Endodermal cell (in vitro differentiated cells): ENCODE results near the gene HLA-DOA. TPM values are rescaled to one million over a fixed set of nuclear protein-coding genes. Genes with fewer than 3 reads are reported as not detected.

Experiments used
- DNase-seq: peaks from one replicate; pipeline ENCODE4 v3.0.0-alpha.2; 2017
- H3K27ac ChIP-seq: 2 replicates; pipeline ENCODE4 v1.5.1; 2013; ENCODE audit warnings: mild to moderate bottlenecking, low read depth, low read length, moderate library complexity
- H3K27me3 ChIP-seq: 2 replicates; pipeline ENCODE4 v1.6.1; 2013; ENCODE audit warnings: mild to moderate bottlenecking, low read length, moderate library complexity; ENCODE audit not compliant: insufficient read depth, control insufficient read depth, poor library complexity, severe bottlenecking
- H3K36me3 ChIP-seq: 2 replicates; pipeline ENCODE4 v1.7.0; 2013; ENCODE audit warnings: mild to moderate bottlenecking, low read length, moderate library complexity; ENCODE audit not compliant: control insufficient read depth, insufficient read depth
- H3K4me1 ChIP-seq: one replicate; pipeline ENCODE4 v1.7.0; 2013; ENCODE audit warnings: low read length; ENCODE audit not compliant: control insufficient read depth, insufficient read depth
- H3K4me3 ChIP-seq: 2 replicates; pipeline ENCODE4 v1.5.1; 2013; ENCODE audit warnings: mild to moderate bottlenecking, low read length, moderate library complexity
- H3K9ac ChIP-seq: 2 replicates; pipeline ENCODE4 v1.6.1; 2013; ENCODE audit warnings: mild to moderate bottlenecking, low read length, moderate library complexity; ENCODE audit not compliant: poor library complexity, severe bottlenecking; ENCODE audit errors: extremely low read depth
- H3K9me3 ChIP-seq: 2 replicates; pipeline ENCODE4 v1.6.1; 2013; ENCODE audit warnings: mild to moderate bottlenecking, low read length, moderate library complexity; ENCODE audit not compliant: control insufficient read depth
- H3K27ac Mint-ChIP-seq: 2 replicates; pipeline ENCODE4 v1.8.0; 2020; ENCODE audit warnings: mixed read lengths
- H3K27me3 Mint-ChIP-seq: 2 replicates; pipeline ENCODE4 v1.8.0; 2021; ENCODE audit warnings: mild to moderate bottlenecking, mixed read lengths; ENCODE audit not compliant: insufficient read depth
- H3K36me3 Mint-ChIP-seq: 2 replicates; pipeline ENCODE4 v1.8.0; 2020; ENCODE audit warnings: low read depth, mixed read lengths
- H3K4me1 Mint-ChIP-seq: 2 replicates; pipeline ENCODE4 v1.8.0; 2020; ENCODE audit warnings: mixed read lengths
- H3K4me3 Mint-ChIP-seq: 2 replicates; pipeline ENCODE4 v1.8.0; 2020; ENCODE audit warnings: mild to moderate bottlenecking, moderate library complexity, mixed read lengths
- H3K9me3 Mint-ChIP-seq: 2 replicates; pipeline ENCODE4 v1.8.0; 2020; ENCODE audit warnings: mild to moderate bottlenecking, mixed read lengths
- WGBS, 2 experiments: methylation state at CpG; one replicate each; pipeline versions ENCODE4 v1.1.5 to v1.1.7; 2013; ENCODE audit warnings: missing lambda C conversion rate in 2 of 2, mixed read lengths in 1 of 2; ENCODE audit not compliant: insufficient coverage in 1 of 2, insufficient read length in 1 of 2; 5-methylcytosine and 5-hydroxymethylcytosine counted together
- total RNA-seq, 2 donors: library from RNA; stranded (reverse); fragmentation: NEBNext Ultra II Directional in 1 of 2; extraction: Animal tissue kit (Norgen Biotek cat#: 25700) in 1 of 2; gene quantifications; 2 replicates in 1 of 2; 3 replicates in 1 of 2; pipeline ENCODE4 v1.2.1, GENCODE V29; 2021
- TF ChIP-seq, protein P1 (sequence below): fragments of 200-600 bp; sonication (generic); conservative IDR thresholded peaks from 2 replicates; pipeline ENCODE4 v1.5.0; 2021; ENCODE audit warnings: antibody characterized with exemption, mild to moderate bottlenecking

HLA-DOA gene
- total RNA-seq, 2 donors from 2014 or later, result 10.6 to 11.1 TPM

DNA sequence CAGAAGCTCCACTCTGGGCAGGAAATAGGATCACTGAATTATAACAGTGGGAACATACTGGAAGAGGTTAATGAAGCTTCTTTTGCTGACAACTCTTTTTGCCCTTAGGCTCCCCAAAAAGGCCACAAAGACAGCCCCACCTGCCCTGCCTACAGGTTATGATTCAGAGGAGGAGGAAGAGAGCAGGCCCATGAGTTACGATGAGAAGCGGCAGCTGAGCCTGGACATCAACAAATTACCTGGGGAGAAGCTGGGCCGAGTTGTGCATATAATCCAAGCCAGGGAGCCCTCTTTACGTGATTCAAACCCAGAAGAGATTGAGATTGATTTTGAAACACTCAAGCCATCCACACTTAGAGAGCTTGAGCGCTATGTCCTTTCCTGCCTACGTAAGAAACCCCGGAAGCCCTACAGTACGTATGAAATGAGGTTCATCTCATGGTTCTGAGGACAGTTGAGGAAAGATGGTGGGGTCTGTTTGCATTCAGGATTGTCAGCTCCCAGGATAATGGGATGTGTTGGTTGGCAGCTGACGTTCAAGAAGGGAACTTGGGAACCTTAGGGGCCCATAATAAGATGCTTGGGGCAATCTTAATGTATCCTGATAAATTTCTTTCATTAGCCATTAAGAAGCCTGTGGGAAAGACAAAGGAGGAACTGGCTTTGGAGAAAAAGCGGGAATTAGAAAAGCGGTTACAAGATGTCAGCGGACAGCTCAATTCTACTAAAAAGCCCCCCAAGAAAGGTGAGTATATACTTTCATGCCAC, 29.5 kb downstream of the HLA-DOA start:
- H3K36me3 ChIP-seq, result peaks cover 71% of the 10 kb centered on the region
- H3K27me3 ChIP-seq, result no peaks in the 10 kb centered on the region
- H3K27ac Mint-ChIP-seq, result peak overlapping the region; percentile 33
- H3K27ac ChIP-seq, result no peak overlapping the region
- H3K9me3 ChIP-seq, result no peaks in the 10 kb centered on the region
- TF ChIP-seq, protein P1, sequence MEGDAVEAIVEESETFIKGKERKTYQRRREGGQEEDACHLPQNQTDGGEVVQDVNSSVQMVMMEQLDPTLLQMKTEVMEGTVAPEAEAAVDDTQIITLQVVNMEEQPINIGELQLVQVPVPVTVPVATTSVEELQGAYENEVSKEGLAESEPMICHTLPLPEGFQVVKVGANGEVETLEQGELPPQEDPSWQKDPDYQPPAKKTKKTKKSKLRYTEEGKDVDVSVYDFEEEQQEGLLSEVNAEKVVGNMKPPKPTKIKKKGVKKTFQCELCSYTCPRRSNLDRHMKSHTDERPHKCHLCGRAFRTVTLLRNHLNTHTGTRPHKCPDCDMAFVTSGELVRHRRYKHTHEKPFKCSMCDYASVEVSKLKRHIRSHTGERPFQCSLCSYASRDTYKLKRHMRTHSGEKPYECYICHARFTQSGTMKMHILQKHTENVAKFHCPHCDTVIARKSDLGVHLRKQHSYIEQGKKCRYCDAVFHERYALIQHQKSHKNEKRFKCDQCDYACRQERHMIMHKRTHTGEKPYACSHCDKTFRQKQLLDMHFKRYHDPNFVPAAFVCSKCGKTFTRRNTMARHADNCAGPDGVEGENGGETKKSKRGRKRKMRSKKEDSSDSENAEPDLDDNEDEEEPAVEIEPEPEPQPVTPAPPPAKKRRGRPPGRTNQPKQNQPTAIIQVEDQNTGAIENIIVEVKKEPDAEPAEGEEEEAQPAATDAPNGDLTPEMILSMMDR, result no peak
- H3K9me3 Mint-ChIP-seq, result no peaks in the 10 kb centered on the region
- DNase-seq, result no peak
- H3K9ac ChIP-seq, result no peak overlapping the region
- H3K27me3 Mint-ChIP-seq, result no peaks in the 10 kb centered on the region
- peaks cover 72% of the 10 kb centered on the region for H3K36me3 Mint-ChIP-seq
- no peak overlapping the region for H3K4me3 ChIP-seq
- H3K4me1 Mint-ChIP-seq, result peaks cover 48% of the 10 kb centered on the region
- no peak overlapping the region for H3K4me3 Mint-ChIP-seq
- peaks cover 5% of the 10 kb centered on the region for H3K4me1 ChIP-seq
- 96 to 99% methylated on average over 11 to 12 of the region's 12 CpGs for WGBS, 2 experiments

DNA sequence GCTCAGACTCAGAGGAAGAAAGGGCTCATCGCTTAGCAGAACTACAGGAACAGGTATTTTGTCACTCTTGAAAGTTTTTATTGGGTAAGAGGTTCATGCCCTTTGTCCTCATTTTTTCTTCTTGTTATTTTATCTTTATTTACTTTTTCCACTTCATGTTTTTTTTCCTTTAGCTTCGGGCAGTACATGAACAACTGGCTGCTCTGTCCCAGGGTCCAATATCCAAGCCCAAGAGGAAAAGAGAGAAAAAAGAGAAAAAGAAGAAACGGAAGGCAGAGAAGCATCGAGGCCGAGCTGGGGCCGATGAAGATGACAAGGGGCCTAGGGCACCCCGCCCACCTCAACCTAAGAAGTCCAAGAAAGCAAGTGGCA, 31.5 kb downstream of the HLA-DOA start:
- Histone ChIP-seq H3K9ac (no peak overlapping the region), H3K4me1 (peaks cover 4% of the 10 kb centered on the region), H3K4me3 (no peak overlapping the region), H3K27ac (no peak overlapping the region), H3K27me3 (no peaks in the 10 kb centered on the region), H3K36me3 (peaks cover 90% of the 10 kb centered on the region), H3K9me3 (no peaks in the 10 kb centered on the region)
- TF ChIP-seq, protein P1, result no peak
- H3K27ac Mint-ChIP-seq, result peak overlapping the region; percentile 65
- no peak overlapping the region for H3K4me3 Mint-ChIP-seq
- no peaks in the 10 kb centered on the region for H3K9me3 Mint-ChIP-seq
- no peaks in the 10 kb centered on the region for H3K27me3 Mint-ChIP-seq
- H3K36me3 Mint-ChIP-seq, result peaks cover 91% of the 10 kb centered on the region
- no peak for DNase-seq
- peaks cover 48% of the 10 kb centered on the region for H3K4me1 Mint-ChIP-seq
- WGBS, 2 experiments, result 93 to 100% methylated on average over 2 to 7 of the region's 7 CpGs

DNA sequence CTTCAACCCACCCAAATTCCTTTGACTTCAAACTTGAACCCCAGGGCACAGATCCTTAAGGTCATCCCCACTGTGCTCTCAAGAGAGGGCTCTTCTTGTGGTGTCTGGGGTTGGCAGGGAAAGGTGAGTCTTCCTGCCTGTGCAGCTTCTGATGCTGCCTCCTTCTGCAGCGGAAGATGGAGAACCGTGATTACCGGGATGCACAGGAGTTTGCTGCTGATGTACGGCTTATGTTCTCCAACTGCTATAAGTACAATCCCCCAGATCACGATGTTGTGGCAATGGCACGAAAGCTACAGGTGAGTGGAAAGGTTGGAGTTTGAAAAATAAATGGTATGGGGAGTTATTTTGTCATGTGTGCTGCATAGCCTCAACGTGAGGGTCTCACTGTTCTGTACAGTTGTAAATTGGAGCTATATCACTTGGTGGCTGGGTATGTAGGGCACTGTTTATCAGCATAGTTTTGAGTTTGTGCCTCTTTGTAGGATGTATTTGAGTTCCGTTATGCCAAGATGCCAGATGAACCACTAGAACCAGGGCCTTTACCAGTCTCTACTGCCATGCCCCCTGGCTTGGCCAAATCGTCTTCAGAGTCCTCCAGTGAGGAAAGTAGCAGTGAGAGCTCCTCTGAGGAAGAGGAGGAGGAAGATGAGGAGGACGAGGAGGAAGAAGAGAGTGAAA, 32.0 kb downstream of the HLA-DOA start:
- Histone ChIP-seq H3K27ac (no peak overlapping the region), H3K4me1 (no peaks in the 10 kb centered on the region), H3K27me3 (no peaks in the 10 kb centered on the region), H3K9ac (no peak overlapping the region), H3K9me3 (no peaks in the 10 kb centered on the region), H3K4me3 (peak overlapping the region; percentile 98), H3K36me3 (peaks cover 96% of the 10 kb centered on the region)
- TF ChIP-seq, protein P1, result no peak
- peak overlapping the region; percentile 65 for H3K27ac Mint-ChIP-seq
- H3K9me3 Mint-ChIP-seq, result no peaks in the 10 kb centered on the region
- peaks cover 97% of the 10 kb centered on the region for H3K36me3 Mint-ChIP-seq
- 94 to 97% methylated on average over 9 to 10 of the region's 10 CpGs for WGBS, 2 experiments
- H3K4me3 Mint-ChIP-seq, result no peak overlapping the region
- DNase-seq, result no peak
- peaks cover 45% of the 10 kb centered on the region for H3K4me1 Mint-ChIP-seq
- no peaks in the 10 kb centered on the region for H3K27me3 Mint-ChIP-seq
